GM19397 (cell line): ENCODE results near the gene ORMDL1.

Source experiments
- ATAC-seq: cut with Tn5 transposase; IDR thresholded peaks from one replicate; pipeline ENCODE4 v1.9.1; 2021; ENCODE audit warnings: mild to moderate bottlenecking, moderate library complexity; ENCODE audit not compliant: unreplicated experiment

Gene ORMDL1

GRCh38 chr2:189783927-189784867, at the start of gene ORMDL1, which contains the start of gene PMS1:
Gene ORMDL1 (minus strand): TSS chr2:189784339. CDS start chr2:189782595, 1,744 bp downstream.
Gene PMS1 (plus strand): TSS chr2:189784450. CDS start chr2:189791810, 7,360 bp downstream.
- peak; percentile 96 for ATAC-seq

- ATAC-seq = no peak
Measured at GRCh38 chr2:189830510-189830909, 46.4 kb upstream of the ORMDL1 start.

GRCh38 chr2:189829102-189829833, 45.1 kb upstream of the ORMDL1 start:
- no peak for ATAC-seq

GRCh38 chr2:189826039-189826438, 41.9 kb upstream of the ORMDL1 start:
- no peak for ATAC-seq

GRCh38 chr2:189824694-189825396, 40.7 kb upstream of the ORMDL1 start:
- no peak for ATAC-seq

- ATAC-seq = no peak
Measured at GRCh38 chr2:189821953-189822748, 38.0 kb upstream of the ORMDL1 start.

GRCh38 chr2:189819297-189819704, 35.2 kb upstream of the ORMDL1 start:
- ATAC-seq = no peak

- ATAC-seq = no peak
Measured at GRCh38 chr2:189818249-189819038, 34.3 kb upstream of the ORMDL1 start.

- no peak for ATAC-seq
Measured at GRCh38 chr2:189803431-189803830, 19.3 kb upstream of the ORMDL1 start.

GRCh38 chr2:189802396-189802912, 18.3 kb upstream of the ORMDL1 start:
- ATAC-seq = no peak

- ATAC-seq = no peak
Measured at GRCh38 chr2:189799531-189799930, 15.4 kb upstream of the ORMDL1 start.

GRCh38 chr2:189799030-189799331, 14.8 kb upstream of the ORMDL1 start:
- no peak for ATAC-seq

- ATAC-seq = no peak
Measured at GRCh38 chr2:189798312-189799029, 14.3 kb upstream of the ORMDL1 start.

- no peak for ATAC-seq
Measured at GRCh38 chr2:189797902-189798301, 13.8 kb upstream of the ORMDL1 start.

- ATAC-seq = no peak
Measured at GRCh38 chr2:189794310-189794709, 10.2 kb upstream of the ORMDL1 start.

- ATAC-seq = no peak
Measured at GRCh38 chr2:189791338-189792042, 7.4 kb upstream of the ORMDL1 start.

GRCh38 chr2:189783451-189783926, 650 bp downstream of the ORMDL1 start:
- no peak for ATAC-seq

- no peak for ATAC-seq
Measured at GRCh38 chr2:189782221-189782671, 1.9 kb downstream of the ORMDL1 start.
